WTC11 (cell line): ENCODE measurements around the gene HID1.

ENCODE experiments used
- FOXJ3 ChIP-seq: sonication (generic); formaldehyde crosslinking; IDR thresholded peaks from 2 replicates; pipeline ENCODE4 v1.9.0; 2021; ENCODE audit warnings: missing genetic modification reagents, mild to moderate bottlenecking, borderline replicate concordance
- FOXP1 ChIP-seq: sonication (generic); formaldehyde crosslinking; IDR thresholded peaks from 2 replicates; pipeline ENCODE4 v1.8.0; 2022; ENCODE audit warnings: missing genetic modification reagents, mild to moderate bottlenecking, moderate library complexity, borderline replicate concordance
- IRF2 ChIP-seq: sonication (generic); formaldehyde crosslinking; IDR thresholded peaks from 2 replicates; pipeline ENCODE4 v1.8.0; 2022; ENCODE audit warnings: low read depth, missing genetic modification reagents, borderline replicate concordance
- JUN ChIP-seq: sonication (generic); formaldehyde crosslinking; IDR thresholded peaks from 2 replicates; pipeline ENCODE4 v1.8.0; 2023; ENCODE audit warnings: mild to moderate bottlenecking, missing genetic modification reagents
- ZNF121 ChIP-seq: sonication (generic); formaldehyde crosslinking; IDR thresholded peaks from 2 replicates; pipeline ENCODE4 v1.8.0; 2023; ENCODE audit warnings: missing genetic modification reagents
- ZNF138 ChIP-seq: sonication (generic); formaldehyde crosslinking; conservative IDR thresholded peaks from 2 replicates; pipeline ENCODE4 v1.8.1; 2022; ENCODE audit warnings: mild to moderate bottlenecking, moderate library complexity, missing genetic modification reagents
- TF ChIP-seq, protein P1 (sequence below): sonication (generic); formaldehyde crosslinking; IDR thresholded peaks from 2 replicates; pipeline ENCODE4 v1.8.0; 2022; ENCODE audit warnings: mild to moderate bottlenecking, missing genetic modification reagents
- TF ChIP-seq, protein P2 (sequence below): sonication (generic); formaldehyde crosslinking; IDR thresholded peaks from 2 replicates; pipeline ENCODE4 v1.8.0; 2023; ENCODE audit warnings: missing genetic modification reagents, mild to moderate bottlenecking, borderline replicate concordance
- TF ChIP-seq, protein P3 (sequence below): fragments of 200-600 bp; IDR thresholded peaks from 2 replicates; pipeline ENCODE4 v1.8.0; 2022; ENCODE audit warnings: antibody characterized with exemption
- TF ChIP-seq, protein P4 (sequence below): sonication (generic); formaldehyde crosslinking; IDR thresholded peaks from 2 replicates; pipeline ENCODE4 v1.8.1; 2023; ENCODE audit warnings: mild to moderate bottlenecking, missing genetic modification reagents, moderate library complexity
- TF ChIP-seq, protein P5 (sequence below): sonication (generic); formaldehyde crosslinking; IDR thresholded peaks from 2 replicates; pipeline ENCODE4 v1.8.0; 2022; ENCODE audit warnings: missing genetic modification reagents
- TF ChIP-seq, protein P6 (sequence below): sonication (generic); formaldehyde crosslinking; IDR thresholded peaks from 2 replicates; pipeline ENCODE4 v1.8.0; 2022; ENCODE audit warnings: mild to moderate bottlenecking, missing genetic modification reagents
- TF ChIP-seq, protein P7 (sequence below): sonication (generic); formaldehyde crosslinking; IDR thresholded peaks from 2 replicates; pipeline ENCODE4 v1.8.0; 2023; ENCODE audit warnings: missing genetic modification reagents
- TF ChIP-seq, protein P8 (sequence below): sonication (generic); formaldehyde crosslinking; IDR thresholded peaks from 2 replicates; pipeline ENCODE4 v1.8.1; 2022; ENCODE audit warnings: low read depth, mild to moderate bottlenecking, moderate library complexity, missing genetic modification reagents, borderline replicate concordance

DNA sequence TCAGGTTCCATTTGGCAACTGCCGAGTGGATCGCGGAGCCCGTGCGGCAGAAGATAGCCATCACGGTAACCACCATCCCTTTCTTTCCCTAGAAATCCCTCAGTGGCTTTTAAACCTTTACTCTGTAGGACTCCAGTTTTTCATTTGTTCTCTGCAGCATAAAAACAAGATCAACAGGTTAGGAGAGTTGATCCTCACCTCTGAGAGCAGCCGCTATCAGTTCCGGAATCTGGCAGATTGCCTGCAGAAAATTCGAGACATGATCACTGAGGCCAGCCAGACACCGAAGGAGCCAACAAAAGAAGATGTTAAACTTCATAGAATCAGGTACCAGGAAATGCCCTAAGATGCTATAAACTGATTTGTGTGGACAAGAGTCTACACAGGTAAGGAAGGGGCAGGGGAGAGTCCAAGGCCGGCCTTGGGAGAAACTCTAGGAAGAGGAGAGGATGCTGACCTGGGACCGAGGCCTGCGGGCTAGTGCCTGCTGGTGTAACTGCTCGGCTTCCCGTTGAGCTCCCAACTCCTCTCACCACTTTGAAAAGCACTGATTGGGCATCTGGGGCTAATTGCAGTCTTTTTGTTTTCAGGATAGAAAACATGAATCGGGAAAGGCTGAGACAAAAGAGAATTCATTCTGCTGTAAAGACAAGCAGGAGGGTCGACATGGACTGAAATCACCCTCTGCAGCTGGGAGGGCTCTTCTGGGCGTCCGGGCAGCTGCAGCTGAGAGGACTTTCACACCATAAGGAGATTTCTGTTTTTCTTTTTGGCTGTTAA is 48.0 kb upstream of the HID1 start:
- TF ChIP-seq, protein P1, sequence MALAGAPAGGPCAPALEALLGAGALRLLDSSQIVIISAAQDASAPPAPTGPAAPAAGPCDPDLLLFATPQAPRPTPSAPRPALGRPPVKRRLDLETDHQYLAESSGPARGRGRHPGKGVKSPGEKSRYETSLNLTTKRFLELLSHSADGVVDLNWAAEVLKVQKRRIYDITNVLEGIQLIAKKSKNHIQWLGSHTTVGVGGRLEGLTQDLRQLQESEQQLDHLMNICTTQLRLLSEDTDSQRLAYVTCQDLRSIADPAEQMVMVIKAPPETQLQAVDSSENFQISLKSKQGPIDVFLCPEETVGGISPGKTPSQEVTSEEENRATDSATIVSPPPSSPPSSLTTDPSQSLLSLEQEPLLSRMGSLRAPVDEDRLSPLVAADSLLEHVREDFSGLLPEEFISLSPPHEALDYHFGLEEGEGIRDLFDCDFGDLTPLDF (CRISPR knock-in tag): no peak
- TF ChIP-seq FOXP1 (no peak), ZNF138 (CRISPR knock-in tag) (no peak), FOXJ3 (no peak), JUN (CRISPR knock-in tag) (no peak), ZNF121 (no peak), IRF2 (CRISPR knock-in tag) (no peak)
- TF ChIP-seq, protein P2, sequence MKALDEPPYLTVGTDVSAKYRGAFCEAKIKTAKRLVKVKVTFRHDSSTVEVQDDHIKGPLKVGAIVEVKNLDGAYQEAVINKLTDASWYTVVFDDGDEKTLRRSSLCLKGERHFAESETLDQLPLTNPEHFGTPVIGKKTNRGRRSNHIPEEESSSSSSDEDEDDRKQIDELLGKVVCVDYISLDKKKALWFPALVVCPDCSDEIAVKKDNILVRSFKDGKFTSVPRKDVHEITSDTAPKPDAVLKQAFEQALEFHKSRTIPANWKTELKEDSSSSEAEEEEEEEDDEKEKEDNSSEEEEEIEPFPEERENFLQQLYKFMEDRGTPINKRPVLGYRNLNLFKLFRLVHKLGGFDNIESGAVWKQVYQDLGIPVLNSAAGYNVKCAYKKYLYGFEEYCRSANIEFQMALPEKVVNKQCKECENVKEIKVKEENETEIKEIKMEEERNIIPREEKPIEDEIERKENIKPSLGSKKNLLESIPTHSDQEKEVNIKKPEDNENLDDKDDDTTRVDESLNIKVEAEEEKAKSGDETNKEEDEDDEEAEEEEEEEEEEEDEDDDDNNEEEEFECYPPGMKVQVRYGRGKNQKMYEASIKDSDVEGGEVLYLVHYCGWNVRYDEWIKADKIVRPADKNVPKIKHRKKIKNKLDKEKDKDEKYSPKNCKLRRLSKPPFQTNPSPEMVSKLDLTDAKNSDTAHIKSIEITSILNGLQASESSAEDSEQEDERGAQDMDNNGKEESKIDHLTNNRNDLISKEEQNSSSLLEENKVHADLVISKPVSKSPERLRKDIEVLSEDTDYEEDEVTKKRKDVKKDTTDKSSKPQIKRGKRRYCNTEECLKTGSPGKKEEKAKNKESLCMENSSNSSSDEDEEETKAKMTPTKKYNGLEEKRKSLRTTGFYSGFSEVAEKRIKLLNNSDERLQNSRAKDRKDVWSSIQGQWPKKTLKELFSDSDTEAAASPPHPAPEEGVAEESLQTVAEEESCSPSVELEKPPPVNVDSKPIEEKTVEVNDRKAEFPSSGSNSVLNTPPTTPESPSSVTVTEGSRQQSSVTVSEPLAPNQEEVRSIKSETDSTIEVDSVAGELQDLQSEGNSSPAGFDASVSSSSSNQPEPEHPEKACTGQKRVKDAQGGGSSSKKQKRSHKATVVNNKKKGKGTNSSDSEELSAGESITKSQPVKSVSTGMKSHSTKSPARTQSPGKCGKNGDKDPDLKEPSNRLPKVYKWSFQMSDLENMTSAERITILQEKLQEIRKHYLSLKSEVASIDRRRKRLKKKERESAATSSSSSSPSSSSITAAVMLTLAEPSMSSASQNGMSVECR (CRISPR knock-in tag): no peak
- TF ChIP-seq, protein P3, sequence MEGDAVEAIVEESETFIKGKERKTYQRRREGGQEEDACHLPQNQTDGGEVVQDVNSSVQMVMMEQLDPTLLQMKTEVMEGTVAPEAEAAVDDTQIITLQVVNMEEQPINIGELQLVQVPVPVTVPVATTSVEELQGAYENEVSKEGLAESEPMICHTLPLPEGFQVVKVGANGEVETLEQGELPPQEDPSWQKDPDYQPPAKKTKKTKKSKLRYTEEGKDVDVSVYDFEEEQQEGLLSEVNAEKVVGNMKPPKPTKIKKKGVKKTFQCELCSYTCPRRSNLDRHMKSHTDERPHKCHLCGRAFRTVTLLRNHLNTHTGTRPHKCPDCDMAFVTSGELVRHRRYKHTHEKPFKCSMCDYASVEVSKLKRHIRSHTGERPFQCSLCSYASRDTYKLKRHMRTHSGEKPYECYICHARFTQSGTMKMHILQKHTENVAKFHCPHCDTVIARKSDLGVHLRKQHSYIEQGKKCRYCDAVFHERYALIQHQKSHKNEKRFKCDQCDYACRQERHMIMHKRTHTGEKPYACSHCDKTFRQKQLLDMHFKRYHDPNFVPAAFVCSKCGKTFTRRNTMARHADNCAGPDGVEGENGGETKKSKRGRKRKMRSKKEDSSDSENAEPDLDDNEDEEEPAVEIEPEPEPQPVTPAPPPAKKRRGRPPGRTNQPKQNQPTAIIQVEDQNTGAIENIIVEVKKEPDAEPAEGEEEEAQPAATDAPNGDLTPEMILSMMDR: no peak
- TF ChIP-seq, protein P4, sequence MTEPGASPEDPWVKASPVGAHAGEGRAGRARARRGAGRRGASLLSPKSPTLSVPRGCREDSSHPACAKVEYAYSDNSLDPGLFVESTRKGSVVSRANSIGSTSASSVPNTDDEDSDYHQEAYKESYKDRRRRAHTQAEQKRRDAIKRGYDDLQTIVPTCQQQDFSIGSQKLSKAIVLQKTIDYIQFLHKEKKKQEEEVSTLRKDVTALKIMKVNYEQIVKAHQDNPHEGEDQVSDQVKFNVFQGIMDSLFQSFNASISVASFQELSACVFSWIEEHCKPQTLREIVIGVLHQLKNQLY: no peak
- TF ChIP-seq, protein P5, sequence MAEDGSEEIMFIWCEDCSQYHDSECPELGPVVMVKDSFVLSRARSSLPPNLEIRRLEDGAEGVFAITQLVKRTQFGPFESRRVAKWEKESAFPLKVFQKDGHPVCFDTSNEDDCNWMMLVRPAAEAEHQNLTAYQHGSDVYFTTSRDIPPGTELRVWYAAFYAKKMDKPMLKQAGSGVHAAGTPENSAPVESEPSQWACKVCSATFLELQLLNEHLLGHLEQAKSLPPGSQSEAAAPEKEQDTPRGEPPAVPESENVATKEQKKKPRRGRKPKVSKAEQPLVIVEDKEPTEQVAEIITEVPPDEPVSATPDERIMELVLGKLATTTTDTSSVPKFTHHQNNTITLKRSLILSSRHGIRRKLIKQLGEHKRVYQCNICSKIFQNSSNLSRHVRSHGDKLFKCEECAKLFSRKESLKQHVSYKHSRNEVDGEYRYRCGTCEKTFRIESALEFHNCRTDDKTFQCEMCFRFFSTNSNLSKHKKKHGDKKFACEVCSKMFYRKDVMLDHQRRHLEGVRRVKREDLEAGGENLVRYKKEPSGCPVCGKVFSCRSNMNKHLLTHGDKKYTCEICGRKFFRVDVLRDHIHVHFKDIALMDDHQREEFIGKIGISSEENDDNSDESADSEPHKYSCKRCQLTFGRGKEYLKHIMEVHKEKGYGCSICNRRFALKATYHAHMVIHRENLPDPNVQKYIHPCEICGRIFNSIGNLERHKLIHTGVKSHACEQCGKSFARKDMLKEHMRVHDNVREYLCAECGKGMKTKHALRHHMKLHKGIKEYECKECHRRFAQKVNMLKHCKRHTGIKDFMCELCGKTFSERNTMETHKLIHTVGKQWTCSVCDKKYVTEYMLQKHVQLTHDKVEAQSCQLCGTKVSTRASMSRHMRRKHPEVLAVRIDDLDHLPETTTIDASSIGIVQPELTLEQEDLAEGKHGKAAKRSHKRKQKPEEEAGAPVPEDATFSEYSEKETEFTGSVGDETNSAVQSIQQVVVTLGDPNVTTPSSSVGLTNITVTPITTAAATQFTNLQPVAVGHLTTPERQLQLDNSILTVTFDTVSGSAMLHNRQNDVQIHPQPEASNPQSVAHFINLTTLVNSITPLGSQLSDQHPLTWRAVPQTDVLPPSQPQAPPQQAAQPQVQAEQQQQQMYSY: no peak
- TF ChIP-seq, protein P6, sequence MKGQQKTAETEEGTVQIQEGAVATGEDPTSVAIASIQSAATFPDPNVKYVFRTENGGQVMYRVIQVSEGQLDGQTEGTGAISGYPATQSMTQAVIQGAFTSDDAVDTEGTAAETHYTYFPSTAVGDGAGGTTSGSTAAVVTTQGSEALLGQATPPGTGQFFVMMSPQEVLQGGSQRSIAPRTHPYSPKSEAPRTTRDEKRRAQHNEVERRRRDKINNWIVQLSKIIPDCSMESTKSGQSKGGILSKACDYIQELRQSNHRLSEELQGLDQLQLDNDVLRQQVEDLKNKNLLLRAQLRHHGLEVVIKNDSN: no peak
- TF ChIP-seq, protein P7, sequence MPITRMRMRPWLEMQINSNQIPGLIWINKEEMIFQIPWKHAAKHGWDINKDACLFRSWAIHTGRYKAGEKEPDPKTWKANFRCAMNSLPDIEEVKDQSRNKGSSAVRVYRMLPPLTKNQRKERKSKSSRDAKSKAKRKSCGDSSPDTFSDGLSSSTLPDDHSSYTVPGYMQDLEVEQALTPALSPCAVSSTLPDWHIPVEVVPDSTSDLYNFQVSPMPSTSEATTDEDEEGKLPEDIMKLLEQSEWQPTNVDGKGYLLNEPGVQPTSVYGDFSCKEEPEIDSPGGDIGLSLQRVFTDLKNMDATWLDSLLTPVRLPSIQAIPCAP (CRISPR knock-in tag): no peak
- TF ChIP-seq, protein P8, sequence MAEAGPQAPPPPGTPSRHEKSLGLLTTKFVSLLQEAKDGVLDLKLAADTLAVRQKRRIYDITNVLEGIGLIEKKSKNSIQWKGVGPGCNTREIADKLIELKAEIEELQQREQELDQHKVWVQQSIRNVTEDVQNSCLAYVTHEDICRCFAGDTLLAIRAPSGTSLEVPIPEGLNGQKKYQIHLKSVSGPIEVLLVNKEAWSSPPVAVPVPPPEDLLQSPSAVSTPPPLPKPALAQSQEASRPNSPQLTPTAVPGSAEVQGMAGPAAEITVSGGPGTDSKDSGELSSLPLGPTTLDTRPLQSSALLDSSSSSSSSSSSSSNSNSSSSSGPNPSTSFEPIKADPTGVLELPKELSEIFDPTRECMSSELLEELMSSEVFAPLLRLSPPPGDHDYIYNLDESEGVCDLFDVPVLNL (CRISPR knock-in tag): no peak
